ENCODE measurements around the gene MUTYH.

DNA sequence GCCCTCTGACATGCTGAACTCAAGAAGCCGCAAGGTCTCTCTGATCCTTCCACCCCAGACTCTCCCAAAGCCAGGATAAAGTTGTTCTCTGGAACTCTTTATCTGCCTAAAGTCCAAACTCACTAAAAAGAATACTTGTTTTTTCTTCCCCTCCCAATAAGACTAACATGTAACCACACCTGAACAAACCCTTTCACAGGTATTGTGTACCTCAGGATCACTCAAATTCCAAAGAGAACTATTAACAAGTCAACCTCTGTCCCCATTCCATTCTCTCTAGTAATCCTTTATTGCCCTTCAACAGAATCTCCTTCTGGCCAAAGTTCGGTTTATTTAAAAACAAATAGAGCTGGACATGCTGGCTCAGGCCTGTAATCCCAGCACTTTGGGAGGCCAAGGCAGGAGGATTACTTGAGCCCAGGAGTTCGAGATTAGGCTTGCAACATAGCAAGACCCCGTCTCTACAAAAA, 4.3 kb downstream of the MUTYH start:
- TF ChIP-seq, protein P1, sequence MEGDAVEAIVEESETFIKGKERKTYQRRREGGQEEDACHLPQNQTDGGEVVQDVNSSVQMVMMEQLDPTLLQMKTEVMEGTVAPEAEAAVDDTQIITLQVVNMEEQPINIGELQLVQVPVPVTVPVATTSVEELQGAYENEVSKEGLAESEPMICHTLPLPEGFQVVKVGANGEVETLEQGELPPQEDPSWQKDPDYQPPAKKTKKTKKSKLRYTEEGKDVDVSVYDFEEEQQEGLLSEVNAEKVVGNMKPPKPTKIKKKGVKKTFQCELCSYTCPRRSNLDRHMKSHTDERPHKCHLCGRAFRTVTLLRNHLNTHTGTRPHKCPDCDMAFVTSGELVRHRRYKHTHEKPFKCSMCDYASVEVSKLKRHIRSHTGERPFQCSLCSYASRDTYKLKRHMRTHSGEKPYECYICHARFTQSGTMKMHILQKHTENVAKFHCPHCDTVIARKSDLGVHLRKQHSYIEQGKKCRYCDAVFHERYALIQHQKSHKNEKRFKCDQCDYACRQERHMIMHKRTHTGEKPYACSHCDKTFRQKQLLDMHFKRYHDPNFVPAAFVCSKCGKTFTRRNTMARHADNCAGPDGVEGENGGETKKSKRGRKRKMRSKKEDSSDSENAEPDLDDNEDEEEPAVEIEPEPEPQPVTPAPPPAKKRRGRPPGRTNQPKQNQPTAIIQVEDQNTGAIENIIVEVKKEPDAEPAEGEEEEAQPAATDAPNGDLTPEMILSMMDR (conservative IDR thresholded peaks at IDR 0.05; ENCODE audit: low read depth, low read length): no peak
- TF ChIP-seq EZH2 (IDR thresholded peaks at IDR 0.05; ENCODE audit: borderline replicate concordance, low read depth, low read length, poor library complexity, severe bottlenecking): no peak

Data from A673 (cell line).